ENCODE data around the gene GSTK1.
A peak's percentile ranks its signal among the peaks of the same experiment; 100 is the strongest.
"Not testable (repeated sequence)": the region's sequence is repeated elsewhere in the genome, so short reads cannot be mapped to it uniquely, and the experiment has no call there.

Gene GSTK1
- 69.8 to 440 (median 413) reads per million in 3 experiments for total RNA-seq

DNA sequence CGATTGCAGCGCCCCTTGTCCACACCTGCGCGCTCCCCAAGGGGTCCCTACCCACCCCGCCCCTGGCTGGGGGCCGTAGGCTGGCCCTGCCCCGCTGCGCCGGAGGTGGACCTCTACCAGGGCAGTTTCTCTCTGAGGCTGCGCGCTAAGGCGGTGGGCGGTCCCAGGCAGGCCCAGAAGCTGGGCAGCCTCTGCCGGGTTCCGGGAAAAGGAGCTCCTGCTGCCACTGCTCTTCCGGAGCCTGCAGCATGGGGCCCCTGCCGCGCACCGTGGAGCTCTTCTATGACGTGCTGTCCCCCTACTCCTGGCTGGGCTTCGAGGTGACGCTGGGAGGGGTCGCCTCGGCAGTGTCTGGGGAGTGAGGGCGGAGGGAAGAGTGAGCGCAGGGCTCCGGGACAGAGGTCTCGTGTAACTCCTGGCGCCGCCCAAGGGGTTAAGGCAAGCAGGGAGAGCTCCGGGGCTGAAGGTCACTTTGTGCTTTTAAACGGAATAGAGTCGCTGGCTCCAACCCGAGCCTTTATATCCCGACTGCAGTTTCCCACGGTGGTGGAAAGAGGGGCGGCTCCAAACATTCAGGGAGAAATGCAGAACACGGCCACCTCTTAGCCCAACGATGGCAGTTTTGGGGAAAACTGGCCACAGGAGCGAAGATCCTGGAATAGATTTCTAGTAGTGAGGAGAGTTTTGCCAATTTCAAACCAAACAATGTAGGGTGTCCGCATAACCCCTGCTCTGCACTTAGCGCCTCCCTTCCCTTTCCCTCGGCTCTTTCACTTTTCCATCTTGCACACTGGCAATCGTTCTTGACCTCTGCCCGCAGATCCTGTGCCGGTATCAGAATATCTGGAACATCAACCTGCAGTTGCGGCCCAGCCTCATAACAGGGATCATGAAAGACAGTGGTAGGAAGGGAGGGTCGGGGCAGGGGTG, at the start of gene GSTK1:
Gene GSTK1, plus strand, starts transcription at position 176 of the 930 bp plus-strand sequence. Its CDS starts 73 bp downstream, at position 249.
- DNase-seq: peak; percentile 77

- not testable (repeated sequence) for DNase-seq
Observed at GRCh38 chr7:143213478-143213877, 49.8 kb upstream of the GSTK1 start.

DNA sequence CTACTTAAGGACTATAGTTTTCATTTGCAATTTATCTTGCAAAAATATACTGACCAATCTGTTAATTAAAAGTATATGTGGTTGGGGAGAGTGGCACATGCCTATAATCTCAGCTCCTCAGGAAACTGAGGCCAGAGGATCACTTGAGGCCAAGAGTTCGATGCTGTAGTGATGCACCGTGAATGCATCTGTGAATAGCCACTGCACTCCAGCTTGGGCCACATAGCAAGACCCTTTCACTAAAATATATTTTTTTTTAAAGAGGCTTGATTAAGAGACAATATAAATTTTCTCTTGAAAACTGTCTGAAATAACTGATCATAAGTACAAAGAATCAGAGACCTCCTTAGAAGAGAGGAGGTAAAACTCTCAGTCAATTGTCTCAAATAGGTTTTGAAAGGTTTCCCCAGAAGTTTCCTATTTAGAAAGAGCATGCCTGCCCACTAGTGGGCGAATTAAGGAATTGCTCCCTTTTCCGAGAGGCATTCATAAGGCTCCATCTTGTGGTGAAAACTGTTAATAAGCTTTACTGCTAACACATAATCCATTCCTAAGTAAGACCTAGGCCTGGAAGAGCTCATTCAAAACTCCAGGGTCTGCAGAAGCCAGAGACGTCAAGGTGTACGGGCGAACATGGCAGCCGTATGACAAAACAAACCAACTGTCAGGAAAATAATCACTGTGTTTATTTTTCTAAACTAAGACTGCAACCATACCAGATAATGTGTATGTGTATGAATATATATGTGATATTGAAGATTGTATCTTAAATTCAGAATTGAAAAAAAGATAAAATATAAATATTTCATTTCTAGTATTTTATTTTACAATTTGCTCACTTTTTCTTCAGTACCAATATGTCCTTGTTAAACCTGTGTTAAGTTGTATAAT, 48.2 kb upstream of the GSTK1 start:
- peak; percentile 73 for DNase-seq

DNA sequence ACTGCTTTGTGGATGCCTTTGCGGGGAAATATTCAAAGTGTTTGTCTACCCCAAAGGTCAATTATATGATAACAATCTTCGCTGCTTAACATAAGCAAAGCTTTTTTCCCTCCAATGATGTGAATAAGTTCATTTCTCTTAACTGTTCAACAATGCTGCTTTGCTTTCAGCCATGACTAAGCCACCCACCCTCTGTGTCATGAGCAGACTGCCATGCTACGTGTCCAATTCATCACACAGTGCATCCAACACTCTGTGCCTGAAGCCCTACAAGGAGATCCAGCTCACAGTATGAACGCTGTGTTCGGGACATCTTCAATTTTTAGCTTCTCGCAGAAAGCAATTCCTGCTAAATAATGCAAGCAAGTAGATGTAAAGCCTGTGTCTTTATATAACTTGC, 47.1 kb upstream of the GSTK1 start:
- DNase-seq: no peak

GRCh38 chr7:143216686-143217085, 46.6 kb upstream of the GSTK1 start:
- DNase-seq: no peak

GRCh38 chr7:143217806-143218205, 45.4 kb upstream of the GSTK1 start:
- no peak for DNase-seq

GRCh38 chr7:143221286-143221685, 42.0 kb upstream of the GSTK1 start:
- no peak for DNase-seq

- no peak for DNase-seq
Observed at GRCh38 chr7:143221737-143222136, 41.5 kb upstream of the GSTK1 start, which contains the start of gene TAS2R40. Gene TAS2R40, plus strand, starts transcription at chr7:143222037. Its CDS starts 42 bp downstream, at chr7:143222079.

GRCh38 chr7:143222782-143223181, 40.5 kb upstream of the GSTK1 start:
- no peak for DNase-seq

DNA sequence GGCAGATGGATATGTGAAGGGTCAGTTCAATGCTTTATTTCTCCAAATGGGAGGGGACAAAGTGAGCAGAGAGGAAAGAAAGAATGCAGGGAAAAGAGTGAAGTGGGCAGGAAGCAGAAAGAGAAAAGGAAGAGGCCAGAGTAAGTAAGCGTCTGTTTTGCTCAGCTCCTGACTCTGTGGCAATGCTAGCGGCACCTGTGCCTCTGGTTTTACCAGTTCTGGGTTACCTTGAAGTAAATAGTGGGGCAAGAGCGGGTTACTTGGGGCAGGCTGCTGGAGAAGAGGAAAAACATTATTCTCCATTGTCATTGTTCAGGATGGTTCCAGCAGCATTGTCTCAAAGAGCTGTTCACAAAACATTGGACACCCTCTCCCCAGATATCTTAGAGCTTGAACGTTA, 39.5 kb upstream of the GSTK1 start:
- DNase-seq: no peak

- no peak for DNase-seq
Observed at GRCh38 chr7:143225047-143225446, 38.2 kb upstream of the GSTK1 start.

- DNase-seq: no peak
Observed at GRCh38 chr7:143227806-143228205, 35.4 kb upstream of the GSTK1 start.

DNA sequence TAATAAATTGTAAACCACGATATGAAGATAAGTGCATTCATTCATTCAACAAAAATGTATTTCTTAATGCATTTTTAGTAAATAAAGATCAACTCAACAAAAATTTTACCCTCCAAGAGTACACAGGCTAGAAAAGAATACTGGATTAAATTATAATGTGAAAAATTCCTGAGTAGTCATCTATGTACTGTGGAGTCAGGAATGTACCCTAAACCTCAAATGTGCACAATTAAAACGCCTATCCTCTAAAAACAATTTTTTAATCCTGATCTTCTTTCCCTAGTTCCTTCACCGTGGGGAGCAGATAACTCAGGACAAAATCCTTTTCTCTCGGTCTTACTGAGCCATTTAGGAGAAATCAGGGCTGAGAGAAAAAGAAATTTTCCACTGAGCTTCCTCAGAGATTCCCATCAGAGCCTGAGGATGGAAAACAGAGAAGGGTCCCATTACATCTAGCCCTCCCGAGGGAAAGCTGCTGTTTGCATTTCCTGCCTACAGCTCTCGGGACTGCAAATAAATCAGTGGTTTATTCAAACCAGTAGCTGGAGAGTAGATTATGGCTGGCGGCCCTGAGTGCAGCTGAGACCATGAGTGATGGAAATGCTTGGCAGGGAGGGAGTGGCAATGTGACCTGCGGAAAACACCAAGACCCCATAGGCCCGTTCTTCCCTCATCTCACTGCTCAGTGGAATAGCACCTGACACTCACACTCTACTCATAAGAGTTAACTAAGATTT, 34.0 kb upstream of the GSTK1 start:
- DNase-seq: no peak

- no peak for DNase-seq
Observed at GRCh38 chr7:143230602-143231457, 32.4 kb upstream of the GSTK1 start.

DNA sequence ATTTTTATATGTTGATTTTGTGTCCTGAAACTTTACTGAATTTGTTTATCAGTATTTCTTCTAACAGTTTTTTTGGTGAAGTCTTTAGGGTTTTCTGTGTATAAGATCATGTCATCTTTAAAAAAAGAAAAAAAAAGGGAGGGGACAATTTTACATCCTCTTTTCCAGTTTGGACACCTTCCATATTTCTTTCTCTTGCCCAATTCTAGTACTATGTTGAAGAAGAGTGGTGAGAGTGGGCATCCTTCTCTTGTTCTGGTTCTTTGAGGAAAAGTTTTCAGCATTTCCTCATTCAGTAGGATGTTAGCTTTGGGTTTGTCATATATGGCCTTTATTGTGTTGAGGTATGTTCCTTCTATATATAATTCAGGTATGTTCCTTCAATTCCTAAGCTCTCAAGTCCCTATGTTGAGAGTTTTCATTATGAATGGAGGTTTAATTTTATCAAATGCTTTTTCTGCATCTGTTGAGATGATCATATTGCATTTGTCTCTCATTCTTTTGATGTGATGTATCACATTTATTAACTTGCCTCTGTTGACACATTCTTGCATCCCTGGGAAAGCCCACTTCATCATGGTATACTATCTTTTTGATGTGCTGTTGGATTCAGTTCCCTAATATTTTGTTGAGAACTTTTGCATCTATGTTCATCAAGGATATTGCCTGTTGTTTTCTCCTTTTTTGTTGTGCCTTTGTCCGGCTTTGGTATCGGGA, 29.3 kb upstream of the GSTK1 start:
- no peak for DNase-seq

- DNase-seq: no peak
Observed at GRCh38 chr7:143234533-143234875, 28.7 kb upstream of the GSTK1 start.

DNA sequence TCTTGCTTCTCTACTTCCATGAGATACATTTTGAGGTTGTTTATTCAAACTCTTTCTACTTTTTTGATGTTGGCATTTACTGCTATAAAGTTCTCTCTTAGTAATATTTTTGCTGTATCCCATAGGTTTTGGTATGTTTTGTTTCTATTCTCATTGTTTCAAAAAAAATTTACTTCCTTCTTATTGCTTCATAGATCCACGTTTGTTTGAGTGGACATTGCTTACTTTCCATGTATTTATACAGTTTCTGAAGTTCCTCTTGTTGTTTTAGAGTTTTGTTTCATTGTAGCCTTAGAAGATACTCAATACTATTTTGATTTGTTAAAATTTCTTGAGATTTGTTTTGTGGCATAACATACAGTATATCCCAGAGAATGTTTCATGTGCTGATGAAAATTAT, 27.7 kb upstream of the GSTK1 start:
- DNase-seq: no peak

- DNase-seq: no peak
Observed at GRCh38 chr7:143236408-143236990, 26.7 kb upstream of the GSTK1 start.

DNA sequence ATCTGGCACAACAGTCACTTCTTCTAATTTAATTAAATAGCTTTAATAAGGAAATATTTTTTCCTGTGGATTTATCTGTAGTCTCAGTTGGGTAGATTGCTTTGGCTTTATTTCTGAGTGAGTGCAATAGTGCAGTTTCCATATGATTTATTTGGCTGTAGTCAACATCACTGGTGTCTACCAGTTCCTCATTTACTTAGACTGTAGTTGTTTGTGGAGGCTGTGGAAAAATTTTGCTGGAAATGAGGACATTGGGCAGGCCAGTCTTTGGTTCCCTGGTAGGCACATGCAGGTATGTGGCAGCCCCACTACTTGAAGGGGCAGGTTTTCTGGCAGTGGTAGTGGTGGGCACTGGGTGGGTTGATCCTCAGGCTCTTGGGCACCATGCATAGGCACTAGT, 25.9 kb upstream of the GSTK1 start:
- no peak for DNase-seq

DNA sequence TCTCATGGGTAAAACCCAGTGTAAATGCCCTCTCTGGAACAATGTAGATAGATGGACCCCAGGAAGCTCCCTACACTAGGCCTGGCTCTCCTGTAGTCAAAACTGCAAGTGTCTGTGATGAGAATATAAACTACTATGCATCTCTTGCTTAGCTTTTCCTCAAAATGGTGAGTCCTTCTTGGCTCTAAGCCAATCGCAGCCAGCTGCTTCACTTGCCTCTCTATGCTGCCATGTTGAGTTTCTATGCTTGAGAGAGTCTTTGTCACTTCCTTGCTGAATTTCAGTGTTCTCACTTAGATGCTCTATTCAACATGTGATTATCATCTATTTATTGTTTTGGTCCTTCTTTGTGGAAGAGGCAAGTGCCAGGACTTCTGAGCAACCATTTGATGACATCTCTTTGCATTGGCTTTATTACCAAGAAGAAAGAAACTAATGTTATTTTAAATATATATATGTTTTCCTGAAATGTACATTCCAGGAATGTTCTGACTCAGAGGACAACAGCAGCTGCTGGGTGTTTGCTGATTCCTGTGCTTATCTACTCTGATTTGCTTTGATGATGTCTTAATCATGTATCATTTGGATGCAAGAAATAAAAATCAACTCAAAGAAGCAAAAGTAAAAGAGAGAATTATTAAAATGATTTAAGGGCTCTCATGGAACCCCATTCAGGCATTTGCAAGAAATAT, 24.8 kb upstream of the GSTK1 start:
- no peak for DNase-seq
